Activated T-cell treated with anti-CD3 and anti-CD28 coated beads for 1 hour (primary cell): ENCODE results near the gene SLC16A10.
"Not testable (repeated sequence)": the region's sequence is repeated elsewhere in the genome, so short reads cannot be mapped to it uniquely, and the experiment has no call there.

Source experiments
- DNase-seq: peaks from one replicate; pipeline ENCODE4 v3.0.0-alpha.2; 2020; ENCODE audit warnings: low read depth

SLC16A10 gene

DNA sequence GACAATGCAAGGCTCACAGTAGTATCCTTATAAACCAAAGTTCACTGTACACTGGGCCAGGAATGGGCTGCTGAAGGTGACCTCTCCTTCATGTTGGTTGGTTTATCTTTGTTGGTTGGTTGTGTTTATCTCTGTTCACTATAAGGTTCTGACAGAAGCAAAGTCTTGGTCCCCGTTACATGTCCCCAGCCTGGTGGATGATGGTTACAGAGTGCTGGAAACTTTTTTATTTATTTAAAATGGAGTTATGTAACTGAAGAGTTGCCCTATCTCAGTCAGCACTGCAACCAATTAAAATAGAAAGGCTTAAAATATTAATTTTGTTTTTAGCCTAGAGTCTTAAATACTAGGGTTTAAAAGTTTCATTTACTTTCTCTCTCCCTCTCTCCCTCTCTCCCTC is 100.6 kb downstream of the SLC16A10 start:
- no peak for DNase-seq

DNA sequence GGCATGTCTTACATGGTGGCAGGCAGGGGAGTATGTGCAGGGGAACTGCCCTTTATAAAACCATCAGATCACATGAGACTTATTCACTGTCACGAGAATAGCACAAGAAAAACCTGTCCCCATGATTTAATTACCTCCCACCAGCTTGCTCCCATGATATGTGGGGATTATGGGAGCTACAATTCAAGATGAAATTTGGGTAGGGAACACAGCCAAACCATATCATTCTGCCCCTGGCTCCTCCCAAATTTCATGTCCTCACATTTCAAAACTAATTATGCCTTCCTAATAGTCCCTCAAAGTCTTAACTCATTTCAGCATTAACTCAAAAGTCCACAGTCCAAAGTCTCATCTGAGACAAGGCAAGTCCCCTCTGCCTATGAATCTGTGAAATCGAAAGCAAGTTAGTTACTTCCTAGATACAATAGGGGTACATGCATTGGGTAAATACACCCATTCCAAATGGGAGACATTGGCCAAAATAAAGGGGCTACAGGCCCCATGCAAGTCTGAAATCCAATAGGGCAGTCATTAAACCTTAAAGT is 102.4 kb downstream of the SLC16A10 start:
- DNase-seq, result not testable (repeated sequence)

DNA sequence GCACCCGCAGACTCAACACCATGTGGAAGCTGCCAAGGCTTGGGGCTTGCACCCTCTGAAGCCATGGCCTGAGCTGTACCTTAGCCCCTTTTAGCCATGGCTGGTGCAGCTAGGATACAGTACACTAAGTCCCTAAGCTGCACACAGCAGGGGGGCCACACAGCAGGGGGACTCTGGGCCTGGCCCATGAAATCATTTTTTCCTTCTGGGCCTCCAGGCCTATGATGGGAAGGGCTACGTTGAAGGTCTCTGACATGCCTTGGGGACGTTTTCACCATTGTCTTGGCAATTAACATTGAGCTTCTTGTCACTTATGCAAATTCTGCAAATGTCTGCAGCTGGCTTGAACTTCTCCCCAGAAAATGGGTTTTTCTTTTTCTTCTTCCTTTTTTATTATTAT is 103.3 kb downstream of the SLC16A10 start:
- no peak for DNase-seq

DNA sequence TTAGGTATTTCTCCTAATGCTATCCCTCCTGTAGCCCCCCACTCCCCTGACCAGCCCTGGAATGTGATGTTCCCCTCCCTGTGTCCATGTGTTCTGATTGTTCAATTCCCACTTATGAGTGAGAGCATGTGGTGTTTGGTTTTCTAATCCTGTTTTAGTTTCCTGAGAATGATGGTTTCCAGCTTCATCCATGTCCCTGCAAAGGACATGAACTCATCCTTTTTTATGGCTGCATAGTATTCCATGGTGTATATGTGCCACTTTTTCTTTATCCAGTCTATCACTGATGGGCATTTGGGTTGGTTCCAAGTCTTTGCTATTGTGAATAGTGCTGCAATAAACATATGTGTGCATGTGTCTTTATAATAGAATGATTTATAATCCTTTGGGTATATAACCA is 103.8 kb downstream of the SLC16A10 start:
- DNase-seq, result not testable (repeated sequence)

DNA sequence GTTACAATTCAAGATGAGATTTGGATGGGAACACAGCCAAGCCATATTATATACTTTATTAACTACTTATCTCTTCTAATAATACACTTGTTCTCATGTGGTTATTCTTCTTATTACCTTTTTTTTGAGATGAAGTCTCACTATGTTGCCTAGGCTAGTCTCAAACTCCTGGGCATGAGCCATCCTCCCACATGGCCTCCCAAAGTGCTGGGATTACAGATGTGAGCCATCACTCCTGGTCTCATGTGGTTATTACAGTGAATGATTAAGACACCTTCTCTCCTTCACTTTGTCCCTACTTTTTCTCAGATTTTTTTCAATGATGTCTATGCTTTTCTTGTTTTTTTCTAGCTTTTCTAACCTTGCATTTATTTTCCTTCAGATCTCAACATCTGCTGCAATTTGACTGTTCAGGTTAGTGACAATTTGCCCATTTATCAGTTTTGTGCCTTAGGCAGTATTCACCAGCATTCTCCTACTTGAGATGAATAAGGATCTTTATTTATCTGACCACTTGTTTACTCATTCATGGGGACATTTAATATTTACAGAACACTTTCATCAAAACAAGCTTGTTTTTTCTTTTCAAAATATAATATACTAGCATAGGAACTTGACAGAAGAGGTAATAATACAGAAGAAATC is 105.7 kb downstream of the SLC16A10 start:
- DNase-seq, result no peak

DNA sequence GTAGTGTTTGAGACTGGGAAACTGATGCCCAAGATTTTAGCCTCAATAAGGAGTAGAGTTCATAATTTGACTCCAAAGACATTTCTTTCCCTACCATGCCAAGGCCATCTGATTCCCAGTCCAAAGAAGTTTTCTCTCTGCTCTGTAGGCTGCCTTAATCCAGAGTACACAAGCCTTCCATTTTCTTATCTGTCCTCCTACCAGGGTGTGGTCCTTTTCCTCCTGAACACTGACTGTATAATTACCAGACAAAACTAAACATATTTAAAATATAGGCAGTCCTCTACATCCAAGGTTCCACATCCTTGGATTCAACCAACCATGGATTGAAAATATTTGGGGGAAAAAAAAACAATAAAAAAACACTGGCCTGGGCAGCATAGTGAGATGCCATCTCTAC is 108.4 kb downstream of the SLC16A10 start:
- DNase-seq, result no peak

DNA sequence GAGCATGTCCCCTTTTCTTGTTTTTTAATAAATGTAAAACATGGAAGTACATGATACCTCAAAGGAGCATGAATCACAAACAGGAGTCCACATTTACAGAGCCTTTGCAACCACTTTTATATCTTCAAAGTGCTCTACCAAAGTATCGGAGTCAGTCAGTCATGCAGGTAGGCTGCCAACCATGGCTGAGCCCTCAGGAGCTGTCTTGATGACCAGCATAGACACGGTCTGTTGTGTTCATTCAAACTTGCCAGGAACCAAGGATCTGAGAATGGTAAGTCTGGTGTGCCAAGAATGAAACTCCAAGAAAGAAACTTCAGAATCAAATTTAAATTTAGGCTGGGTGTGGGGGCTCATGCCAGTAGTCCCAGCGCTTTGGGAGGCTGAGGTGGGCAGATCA is 111.5 kb downstream of the SLC16A10 start:
- no peak for DNase-seq

DNA sequence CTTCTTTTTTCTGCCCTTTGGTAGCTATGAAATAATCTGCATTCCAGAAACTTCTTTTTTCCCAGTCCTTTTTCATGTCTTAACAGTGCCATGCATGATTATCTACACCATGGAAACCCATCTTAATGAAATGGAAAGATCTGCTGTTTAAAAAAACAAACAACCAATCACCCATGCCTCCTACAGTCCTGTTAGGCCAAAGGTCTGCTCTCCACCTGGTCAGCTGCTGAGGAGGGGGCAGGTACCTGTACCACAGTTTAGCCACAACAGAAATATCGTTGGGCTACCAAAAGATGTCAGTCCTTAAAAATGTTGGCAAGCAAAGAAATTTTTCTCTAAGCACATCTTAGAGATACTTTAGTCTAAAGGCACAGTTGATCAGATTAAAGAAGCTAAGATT is 112.6 kb downstream of the SLC16A10 start:
- no peak for DNase-seq

DNA sequence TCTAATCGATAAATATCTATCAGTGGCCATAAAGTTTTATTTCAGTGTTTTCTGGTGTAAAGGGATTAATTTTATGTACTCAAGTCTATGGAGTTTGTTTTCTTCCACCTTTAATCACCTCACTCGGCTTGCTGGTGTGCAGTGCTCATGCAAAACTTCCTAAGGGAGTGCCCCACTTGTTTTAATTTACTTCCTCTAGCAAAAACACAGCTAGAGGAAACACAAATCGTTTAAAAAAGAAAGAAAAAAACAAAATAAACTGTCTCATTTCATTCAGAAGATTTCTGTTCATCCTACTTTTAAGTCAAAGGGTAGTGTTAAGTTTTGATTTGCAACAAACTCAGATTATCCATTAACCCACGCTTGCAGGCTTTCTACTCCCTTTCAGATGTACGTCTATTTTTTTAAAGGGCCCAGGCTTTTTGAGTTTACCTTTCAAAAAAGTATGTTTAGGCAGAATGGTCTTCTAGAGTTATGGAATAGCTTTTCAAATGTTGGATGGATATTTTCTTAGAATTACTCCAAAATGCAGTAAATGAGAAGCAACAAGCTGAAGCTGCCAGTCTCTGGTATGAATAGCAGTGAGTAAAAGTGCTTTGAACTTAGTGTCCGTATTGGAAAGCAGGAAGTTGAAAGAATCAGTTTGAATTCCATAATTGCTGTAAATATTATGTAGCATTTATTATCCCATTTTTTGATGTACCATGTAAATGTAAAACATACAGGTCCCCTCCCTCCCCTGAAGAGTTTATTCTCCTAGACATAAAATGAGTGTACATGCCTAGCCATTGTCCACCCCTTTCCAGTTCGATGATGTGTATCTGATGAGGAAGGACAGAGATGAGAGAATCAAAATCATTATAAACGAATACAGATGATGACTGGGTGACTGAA is 113.3 kb downstream of the SLC16A10 start:
- no peak for DNase-seq

DNA sequence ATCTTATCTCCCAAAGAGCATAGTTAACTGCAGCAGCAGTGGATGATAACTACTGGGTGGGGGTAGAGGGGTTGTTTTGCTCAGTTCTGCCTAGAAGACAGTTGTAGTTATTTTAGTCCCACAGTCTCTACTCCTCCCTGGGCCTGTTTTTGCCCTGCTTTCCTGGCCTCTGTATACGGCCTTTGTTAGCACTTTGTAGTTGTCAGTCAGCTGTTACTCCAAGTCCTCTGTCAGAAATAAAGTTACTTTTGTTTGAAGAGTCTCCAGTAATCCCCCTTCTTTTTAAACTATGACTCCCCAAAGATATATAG is 113.9 kb downstream of the SLC16A10 start:
- no peak for DNase-seq

DNA sequence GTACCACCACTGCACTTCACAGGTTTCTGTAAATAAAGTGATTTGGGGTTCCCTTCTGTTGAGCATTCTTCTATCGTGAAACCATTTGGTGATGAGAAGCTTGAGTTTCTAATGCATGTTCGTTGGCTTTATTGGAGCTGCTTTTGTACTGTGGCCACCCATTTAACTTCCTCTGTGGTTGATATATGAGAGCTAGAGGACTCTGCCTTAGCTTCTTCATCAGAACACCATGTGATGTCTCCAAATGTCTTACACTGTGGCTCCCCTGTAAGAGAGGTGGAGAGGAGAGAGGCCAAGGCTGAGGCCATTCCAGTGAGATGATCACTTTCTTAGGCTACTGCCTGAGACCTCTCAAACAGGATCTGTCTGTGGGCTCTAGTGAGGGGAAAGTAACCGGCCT is 114.5 kb downstream of the SLC16A10 start:
- no peak for DNase-seq

DNA sequence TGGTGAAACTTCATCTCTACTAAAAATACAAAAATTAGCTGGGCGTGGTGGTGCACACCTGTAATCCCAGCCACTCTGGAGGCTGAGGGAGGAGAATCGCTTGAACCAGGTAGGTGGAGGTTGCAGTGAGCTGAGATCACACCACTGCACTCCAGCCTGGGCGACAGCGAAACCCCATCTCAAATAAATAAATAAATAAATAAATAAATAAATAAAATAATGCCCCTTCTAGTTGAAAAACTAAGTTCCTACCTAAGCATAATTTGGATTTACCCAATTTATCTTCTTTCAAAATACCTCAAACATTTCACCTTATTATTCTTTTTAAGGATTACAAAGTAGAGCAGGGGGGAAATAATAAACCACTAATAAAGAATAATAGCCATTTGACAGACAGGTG is 116.2 kb downstream of the SLC16A10 start:
- not testable (repeated sequence) for DNase-seq

DNA sequence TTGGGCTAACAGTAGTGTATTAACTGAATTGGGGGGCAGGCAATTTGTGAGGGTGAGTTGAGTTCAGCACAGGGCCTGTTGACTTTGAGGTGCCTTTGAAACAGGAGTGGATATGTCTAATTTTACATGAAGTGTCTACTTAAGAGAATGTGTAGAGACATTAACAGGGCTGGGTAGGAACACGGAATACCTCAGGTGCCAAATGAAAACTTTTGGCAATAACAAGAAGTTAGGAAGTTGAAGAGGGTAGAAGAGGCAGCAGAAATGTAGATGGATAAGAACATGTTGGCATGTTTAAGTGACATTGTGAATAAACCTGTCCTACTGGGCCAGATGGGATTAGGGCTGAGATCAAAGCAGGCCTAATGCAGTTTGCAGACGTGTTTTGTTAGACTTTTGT is 117.0 kb downstream of the SLC16A10 start:
- DNase-seq, result no peak

DNA sequence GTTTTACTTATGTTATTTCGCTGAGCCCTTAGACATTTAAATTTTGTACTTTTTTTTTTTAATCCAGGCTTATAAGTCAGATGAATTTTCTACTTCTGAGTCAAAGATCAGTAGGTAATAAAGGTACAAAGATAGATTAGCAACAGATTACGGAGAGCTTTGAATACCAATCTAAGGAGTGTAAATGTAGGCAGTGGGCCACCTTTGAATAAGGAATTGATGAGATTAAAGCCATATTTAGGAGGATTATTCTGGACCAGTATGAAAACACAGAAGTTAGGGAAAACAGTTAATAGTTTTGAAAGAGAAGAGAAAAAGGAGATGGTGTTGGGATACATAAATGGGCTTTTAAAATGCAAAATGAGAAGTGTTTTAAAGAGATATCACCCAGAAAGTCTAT is 117.6 kb downstream of the SLC16A10 start:
- DNase-seq, result no peak

DNA sequence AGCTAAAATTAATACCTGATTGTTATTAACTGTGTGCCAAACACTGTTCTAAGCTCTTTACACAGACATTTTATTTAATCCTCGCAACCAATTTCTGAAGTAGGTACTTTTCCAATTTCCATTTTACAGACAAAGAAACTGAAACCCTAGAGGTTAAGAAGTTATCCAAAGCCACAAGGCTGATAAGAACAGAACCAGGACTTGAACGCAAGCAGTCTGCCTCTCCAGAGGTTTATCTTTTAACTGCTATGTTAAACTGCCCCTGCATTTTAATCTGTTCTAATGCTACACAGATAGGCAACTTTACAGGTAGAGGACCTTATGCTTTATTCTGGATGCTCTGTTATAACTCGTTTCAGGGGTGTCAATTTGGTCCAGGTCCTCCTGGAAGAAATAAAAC is 118.2 kb downstream of the SLC16A10 start:
- no peak for DNase-seq

DNA sequence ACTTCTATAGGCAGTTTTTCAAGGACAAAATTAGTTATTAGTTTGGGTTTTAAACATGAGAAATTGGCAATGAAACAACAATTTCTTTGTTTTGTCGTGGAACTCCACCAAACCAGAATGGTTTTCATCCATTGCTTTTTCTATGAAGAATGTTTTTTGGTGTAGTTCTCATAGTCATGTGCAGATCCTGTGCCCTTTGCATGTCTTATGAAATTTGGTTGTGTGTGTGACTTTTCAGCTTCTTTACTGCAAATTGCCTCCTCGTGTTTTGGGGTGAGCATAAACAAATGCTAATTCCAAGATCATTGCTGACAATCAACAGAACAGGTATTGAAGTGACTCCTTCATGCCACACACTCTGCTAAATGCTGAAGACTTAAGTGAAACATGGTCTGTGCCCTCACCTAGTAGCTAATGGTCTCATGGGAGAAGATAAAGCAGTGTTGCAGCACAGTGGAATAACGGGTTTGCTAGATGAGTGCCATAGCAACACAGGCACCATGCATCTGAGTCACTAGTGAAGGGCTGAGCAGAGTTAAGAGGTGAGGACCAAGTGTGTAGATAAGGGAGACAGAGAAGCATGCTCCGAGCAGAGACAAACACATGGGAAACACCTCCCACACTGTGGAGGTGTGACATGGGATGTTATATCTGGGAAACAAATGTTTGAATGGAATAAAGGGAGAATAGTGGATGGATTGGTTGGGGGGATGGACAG is 120.0 kb downstream of the SLC16A10 start:
- DNase-seq, result no peak

DNA sequence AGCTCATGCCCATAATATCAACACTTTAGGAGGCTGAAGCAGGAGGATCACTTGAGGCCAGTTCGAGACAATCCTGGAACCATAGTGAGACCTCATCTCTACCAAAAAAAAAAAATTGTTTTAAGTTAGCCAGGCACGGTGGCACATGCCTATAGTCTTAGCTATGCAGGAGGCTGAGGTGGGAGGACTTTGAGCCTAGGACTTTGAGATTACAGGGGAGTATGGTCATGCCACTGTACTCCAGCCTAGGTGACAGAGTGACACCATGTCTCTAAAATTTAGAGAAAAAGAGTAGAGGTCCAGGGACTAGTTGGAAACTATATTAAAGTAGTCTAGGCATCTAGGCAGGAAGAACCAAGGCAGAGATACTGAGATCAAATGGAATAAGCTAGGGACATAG is 121.6 kb downstream of the SLC16A10 start:
- no peak for DNase-seq

DNA sequence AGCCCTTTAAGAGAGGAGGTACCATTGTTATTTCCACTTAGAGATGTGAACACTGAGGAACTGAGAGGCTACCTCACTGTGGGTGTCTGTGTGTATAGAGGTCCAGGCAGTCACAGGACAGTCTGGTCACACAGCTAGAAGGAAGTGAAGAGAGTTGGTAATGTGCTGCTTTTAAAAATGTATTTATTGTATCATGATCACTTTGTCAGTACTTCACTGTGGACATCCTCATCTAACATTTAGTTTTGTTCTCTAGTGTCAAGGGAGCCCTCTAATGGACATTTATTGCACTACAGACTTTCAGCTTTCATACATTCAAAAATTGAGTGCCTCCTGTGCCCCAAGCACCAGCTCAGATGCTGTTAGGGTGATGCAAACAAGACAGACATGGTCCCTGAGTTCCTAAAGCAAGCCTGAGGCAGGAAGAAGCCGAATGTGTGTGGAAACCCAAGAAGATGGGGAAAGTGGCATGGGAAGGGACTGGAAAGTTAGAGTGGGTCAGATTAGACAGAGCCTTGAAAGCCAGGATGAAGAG is 123.0 kb downstream of the SLC16A10 start:
- no peak for DNase-seq

DNA sequence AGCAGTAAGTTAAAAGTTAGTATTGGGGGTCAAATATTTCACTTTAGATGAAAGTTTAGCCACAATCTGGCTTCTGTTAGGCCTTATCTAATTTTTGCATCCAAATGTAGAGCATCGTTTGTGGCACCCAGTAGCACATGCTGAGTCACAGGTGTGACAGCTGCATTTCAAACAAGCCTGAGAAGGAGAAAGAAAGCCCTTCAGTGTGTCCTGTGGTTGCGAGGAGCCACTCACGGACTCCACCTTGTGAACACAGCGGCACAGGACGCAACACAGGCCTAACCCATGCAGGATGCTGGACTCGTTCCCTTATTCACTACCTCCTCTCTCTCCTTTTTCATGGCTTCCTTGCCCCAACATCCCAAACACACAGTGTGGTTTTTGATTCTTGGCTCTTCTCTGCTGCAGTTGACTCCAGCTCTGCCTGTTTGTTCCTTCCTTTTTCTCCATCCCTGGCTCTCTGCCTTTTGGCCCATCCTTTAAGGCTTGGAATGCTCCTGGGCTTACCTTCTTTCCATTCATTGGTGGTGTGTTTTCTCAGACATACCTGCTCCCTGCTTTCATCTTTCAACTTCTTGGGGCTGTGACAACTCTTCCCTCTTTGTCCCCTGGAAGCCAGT is 124.2 kb downstream of the SLC16A10 start:
- DNase-seq, result no peak

DNA sequence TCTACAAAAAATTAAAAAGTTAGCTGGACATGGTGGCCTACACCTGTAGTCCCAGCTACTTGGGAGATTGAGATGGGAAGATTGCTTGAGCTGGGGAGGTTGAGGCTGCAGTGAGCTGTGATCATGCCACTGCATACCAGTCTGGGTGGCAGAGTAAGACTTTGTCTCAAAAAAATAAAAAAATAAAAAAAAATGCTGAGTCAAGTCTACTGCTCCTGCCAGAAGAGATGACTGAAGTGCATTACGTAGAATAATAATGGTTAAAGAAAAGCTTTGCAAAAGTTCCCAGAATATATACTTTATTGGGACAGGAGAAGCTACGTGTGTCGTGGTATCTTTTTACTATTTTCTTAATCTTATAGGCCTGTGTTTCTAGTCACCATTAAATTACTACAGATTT is 125.3 kb downstream of the SLC16A10 start:
- DNase-seq, result no peak

DNA sequence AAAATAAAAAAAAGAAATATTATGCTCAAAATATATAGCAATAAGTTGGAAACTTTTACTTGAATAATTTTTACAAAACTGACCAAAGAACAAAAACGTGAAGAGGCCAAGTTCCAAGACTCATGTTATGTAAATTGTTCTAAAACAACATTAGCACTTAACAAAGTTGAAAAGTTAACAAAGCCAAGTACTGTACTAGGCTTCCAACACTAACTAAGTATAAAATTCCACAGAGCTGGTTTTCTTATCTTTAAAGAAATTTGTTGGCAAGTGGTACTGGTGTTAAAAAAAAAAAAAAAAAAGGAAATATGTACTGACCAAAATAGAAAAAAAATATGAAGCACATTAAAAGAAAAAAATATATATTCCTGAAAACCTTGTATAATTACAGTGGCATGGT is 127.8 kb downstream of the SLC16A10 start:
- DNase-seq, result no peak

DNA sequence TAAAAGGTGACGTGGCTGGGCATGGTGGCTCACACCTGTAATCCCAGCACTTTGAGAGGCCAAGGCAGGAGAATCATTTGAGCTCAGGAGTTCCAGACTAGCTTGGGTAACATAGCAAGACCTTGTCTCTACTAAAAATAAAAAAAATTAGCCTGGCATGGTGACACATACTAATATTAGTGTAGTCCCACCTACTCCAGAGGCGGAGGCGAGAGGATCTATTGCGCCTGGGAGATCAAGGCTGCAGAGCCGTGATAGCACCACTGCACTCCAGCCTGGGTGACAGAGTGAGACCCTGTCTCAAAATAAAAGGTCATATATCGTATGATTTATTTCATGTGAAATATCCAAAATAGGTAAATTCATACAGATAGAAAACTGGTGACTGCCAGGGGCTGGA is 132.5 kb downstream of the SLC16A10 start:
- no peak for DNase-seq
